Type B pancreatic cell (in vitro differentiated cells): ENCODE results near the gene PLXDC1. TPM values are rescaled to one million over a fixed set of nuclear protein-coding genes. Genes with fewer than 3 reads are reported as not detected.

Experiments
- DNase-seq: peaks from one replicate; pipeline ENCODE4 v3.0.0; 2021; ENCODE audit warnings: mixed read lengths; ENCODE audit not compliant: unreplicated experiment; ENCODE audit errors: extremely low spot score
- H3K27ac Mint-ChIP-seq: 2 replicates; pipeline ENCODE4 v1.8.0; 2021; ENCODE audit warnings: mild to moderate bottlenecking, mixed read lengths
- H3K27me3 Mint-ChIP-seq: 2 replicates; pipeline ENCODE4 v1.8.0; 2021; ENCODE audit warnings: mixed read lengths
- H3K36me3 Mint-ChIP-seq: 2 replicates; pipeline ENCODE4 v1.8.0; 2021; ENCODE audit warnings: mixed read lengths
- H3K4me1 Mint-ChIP-seq: one replicate; pipeline ENCODE4 v1.8.0; 2021; ENCODE audit warnings: mixed read lengths; ENCODE audit not compliant: unreplicated experiment
- H3K4me3 Mint-ChIP-seq: 2 replicates; pipeline ENCODE4 v1.8.0; 2021; ENCODE audit warnings: mild to moderate bottlenecking, mixed read lengths
- H3K9me3 Mint-ChIP-seq: 2 replicates; pipeline ENCODE4 v1.8.0; 2021; ENCODE audit warnings: mixed read lengths
- CTCF ChIP-seq: fragments of 200-600 bp; sonication (generic); conservative IDR thresholded peaks from 2 replicates; pipeline ENCODE4 v1.5.0; 2021; ENCODE audit warnings: antibody characterized with exemption, mild to moderate bottlenecking
- total RNA-seq: library from RNA; stranded (reverse); gene quantifications from 2 replicates; pipeline ENCODE4 v1.2.1, GENCODE V29; 2021; ENCODE audit warnings: low replicate concordance

PLXDC1 gene
- total RNA-seq, 1 donor from 2014 or later: 5.0 TPM

- no peaks in the 10 kb centered on the region for H3K9me3 Mint-ChIP-seq
- H3K4me3 Mint-ChIP-seq: peak overlapping the region; percentile 98
- peaks cover 13% of the 10 kb centered on the region for H3K4me1 Mint-ChIP-seq
- peaks cover 6% of the 10 kb centered on the region for H3K36me3 Mint-ChIP-seq
- no peak for DNase-seq
- no peak for TF ChIP-seq CTCF
- H3K27me3 Mint-ChIP-seq: peaks cover 59% of the 10 kb centered on the region
- H3K27ac Mint-ChIP-seq: peak overlapping the region; percentile 94
Measured at GRCh38 chr17:39151943-39152818, 744 bp upstream of the PLXDC1 start.

- Mint-ChIP-seq H3K9me3 (no peaks in the 10 kb centered on the region), H3K27me3 (peaks cover 55% of the 10 kb centered on the region), H3K4me3 (peak overlapping the region; percentile 84), H3K4me1 (peaks cover 13% of the 10 kb centered on the region), H3K36me3 (peaks cover 6% of the 10 kb centered on the region), H3K27ac (no peak overlapping the region)
- no peak for DNase-seq
- TF ChIP-seq CTCF: no peak
Measured at GRCh38 chr17:39150795-39151149, 665 bp downstream of the PLXDC1 start.

- peaks cover 59% of the 10 kb centered on the region for H3K27me3 Mint-ChIP-seq
- H3K4me3 Mint-ChIP-seq: peak overlapping the region; percentile 84
- TF ChIP-seq CTCF: no peak
- H3K9me3 Mint-ChIP-seq: no peaks in the 10 kb centered on the region
- peaks cover 6% of the 10 kb centered on the region for H3K36me3 Mint-ChIP-seq
- DNase-seq: no peak
- H3K4me1 Mint-ChIP-seq: peaks cover 13% of the 10 kb centered on the region
- H3K27ac Mint-ChIP-seq: no peak overlapping the region
Measured at GRCh38 chr17:39150104-39150634, 1.3 kb downstream of the PLXDC1 start.

- Mint-ChIP-seq H3K4me1 (peaks cover 9% of the 10 kb centered on the region), H3K36me3 (no peaks in the 10 kb centered on the region), H3K9me3 (no peaks in the 10 kb centered on the region), H3K27ac (no peak overlapping the region), H3K4me3 (no peak overlapping the region), H3K27me3 (peaks cover 38% of the 10 kb centered on the region)
- no peak for TF ChIP-seq CTCF
- no peak for DNase-seq
Measured at GRCh38 chr17:39147221-39148185, 3.9 kb downstream of the PLXDC1 start.

- H3K36me3 Mint-ChIP-seq: no peaks in the 10 kb centered on the region
- H3K4me3 Mint-ChIP-seq: no peak overlapping the region
- H3K27ac Mint-ChIP-seq: no peak overlapping the region
- TF ChIP-seq CTCF: no peak
- H3K27me3 Mint-ChIP-seq: peaks cover 33% of the 10 kb centered on the region
- no peak for DNase-seq
- peaks cover 4% of the 10 kb centered on the region for H3K9me3 Mint-ChIP-seq
- peaks cover 12% of the 10 kb centered on the region for H3K4me1 Mint-ChIP-seq
Measured at GRCh38 chr17:39146273-39146672, 5.2 kb downstream of the PLXDC1 start.
